Raji (cell line): ENCODE measurements around the gene RESF1.

Experiments
- POLR2A ChIP-seq: IDR thresholded peaks from 2 replicates; pipeline ENCODE4 v1.6.1; 2011; ENCODE audit warnings: low read depth, low read length, control low read depth; ENCODE audit not compliant: insufficient read depth

Gene RESF1

GRCh38 chr12:31954925-31955858, 4.0 kb upstream of the RESF1 start:
- TF ChIP-seq POLR2A, result no peak

DNA sequence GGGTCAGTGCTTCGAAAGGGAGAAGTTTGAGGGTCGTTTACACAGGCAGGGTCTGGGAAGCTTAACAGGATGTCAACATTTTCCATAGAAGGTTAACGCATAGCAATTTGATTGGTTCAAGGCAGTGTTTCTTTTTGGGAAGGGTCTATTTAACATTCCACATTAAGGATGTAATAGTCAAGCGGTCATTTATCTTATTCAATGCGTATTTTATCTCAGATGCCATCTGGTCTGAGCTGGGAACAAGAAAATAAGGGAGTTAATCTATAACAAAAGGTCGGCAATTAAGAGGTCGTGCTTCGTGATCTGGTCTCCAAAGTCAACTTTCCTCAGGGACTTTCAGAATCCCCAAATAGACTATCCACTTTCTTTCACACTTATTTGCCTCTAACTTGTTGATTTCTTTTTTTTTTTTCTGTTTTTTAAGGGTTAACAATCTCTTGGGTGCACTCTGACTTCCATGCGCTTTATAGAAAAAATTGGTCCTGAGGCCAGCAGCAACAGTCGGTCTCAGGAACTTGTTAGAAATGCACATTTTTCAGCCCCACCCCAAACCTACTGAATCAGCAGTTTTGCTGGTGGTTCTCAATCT, 550 bp upstream of the RESF1 start:
- no peak for TF ChIP-seq POLR2A

DNA sequence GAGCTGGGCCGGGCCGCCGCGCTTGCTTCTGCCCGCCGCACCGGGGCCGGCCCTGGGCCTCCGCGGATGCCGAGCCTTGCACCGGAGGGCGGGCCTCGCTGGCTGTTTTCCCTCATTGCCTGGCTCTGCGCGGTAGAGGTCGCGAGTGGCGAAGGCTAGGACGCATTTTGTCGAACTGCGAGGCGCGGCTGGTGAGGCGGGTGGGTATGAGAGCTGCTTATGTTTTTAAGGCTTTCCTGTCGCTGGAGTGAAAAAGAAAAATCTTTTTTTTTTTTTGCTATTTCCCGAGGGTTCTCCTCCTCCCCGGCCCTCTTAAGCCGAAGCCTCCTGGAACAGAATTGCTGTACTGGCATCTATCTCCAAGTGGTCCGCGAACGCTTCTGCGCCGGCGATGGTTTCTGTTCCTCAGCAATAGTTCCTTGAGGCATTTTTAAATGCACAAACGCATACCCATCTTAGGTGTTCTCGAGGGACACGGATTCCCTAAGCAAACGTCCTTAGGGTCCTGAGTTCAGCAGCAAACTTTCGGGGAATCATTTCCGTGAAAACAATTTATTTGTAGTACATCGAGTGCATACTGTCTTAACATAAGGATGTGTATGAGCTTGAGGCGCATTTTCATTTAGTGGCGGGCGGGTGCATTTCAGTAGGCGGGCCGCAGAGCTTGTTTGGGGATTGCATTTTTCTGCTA, 631 bp downstream of the RESF1 start:
- TF ChIP-seq POLR2A, result no peak

DNA sequence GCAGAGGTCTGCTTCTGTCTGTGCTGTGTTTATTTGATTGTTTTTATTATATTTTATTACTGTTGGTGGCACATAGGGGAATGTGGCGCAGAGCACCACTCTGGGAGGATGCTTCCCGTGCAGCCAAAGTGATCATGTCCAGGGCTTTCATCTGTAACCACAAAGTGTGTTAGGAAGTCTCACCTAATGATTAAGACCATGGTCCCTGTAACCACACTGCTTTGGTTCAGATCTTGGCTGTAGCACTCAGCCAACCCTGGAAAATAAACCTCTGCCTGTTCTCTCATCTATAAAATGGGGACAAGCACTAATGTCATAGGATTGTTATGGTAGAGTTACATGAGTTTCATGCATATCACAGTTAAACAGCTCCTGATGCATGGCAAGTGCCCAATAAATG, 1.9 kb downstream of the RESF1 start:
- TF ChIP-seq POLR2A, result no peak

GRCh38 chr12:31962076-31962475, 2.9 kb downstream of the RESF1 start:
- no peak for TF ChIP-seq POLR2A

DNA sequence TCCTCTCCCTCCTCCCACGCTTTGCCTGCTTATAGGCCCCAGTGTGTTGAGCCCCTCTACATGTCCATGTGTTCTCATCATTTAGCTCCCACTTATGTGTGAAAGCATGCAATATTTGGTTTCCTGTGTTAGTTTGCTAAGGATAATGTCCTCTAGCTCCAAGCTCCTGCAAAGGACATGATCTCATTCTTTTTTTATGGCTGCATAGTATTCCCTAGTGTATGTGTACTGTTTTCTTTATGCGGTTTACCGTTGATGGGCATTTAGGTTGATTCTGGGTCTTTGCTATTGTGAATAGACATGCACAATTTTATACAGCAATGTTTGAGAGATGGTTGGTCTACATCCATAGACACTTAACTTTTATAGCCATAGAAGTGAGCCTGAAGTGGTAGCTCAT, 5.1 kb downstream of the RESF1 start:
- TF ChIP-seq POLR2A, result no peak

DNA sequence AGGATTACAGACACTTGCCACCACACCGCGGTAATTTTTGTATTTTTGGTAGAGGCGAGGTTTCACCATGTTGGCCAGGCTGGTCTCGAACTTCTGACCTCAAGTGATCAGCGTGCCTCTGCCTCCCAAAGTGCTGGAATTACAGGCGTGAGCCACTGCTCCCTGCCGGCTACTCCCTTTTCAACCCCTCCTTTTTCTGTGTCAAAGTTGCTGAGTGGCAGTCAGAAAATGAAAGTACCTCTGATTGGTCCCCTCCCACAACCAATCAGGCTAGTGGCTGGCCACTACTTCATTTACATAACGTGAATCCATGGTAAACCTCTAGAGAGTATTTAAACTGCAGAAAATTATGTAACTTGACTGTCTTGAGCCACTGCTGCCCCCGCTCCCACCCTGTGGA, 5.9 kb downstream of the RESF1 start:
- no peak for TF ChIP-seq POLR2A

DNA sequence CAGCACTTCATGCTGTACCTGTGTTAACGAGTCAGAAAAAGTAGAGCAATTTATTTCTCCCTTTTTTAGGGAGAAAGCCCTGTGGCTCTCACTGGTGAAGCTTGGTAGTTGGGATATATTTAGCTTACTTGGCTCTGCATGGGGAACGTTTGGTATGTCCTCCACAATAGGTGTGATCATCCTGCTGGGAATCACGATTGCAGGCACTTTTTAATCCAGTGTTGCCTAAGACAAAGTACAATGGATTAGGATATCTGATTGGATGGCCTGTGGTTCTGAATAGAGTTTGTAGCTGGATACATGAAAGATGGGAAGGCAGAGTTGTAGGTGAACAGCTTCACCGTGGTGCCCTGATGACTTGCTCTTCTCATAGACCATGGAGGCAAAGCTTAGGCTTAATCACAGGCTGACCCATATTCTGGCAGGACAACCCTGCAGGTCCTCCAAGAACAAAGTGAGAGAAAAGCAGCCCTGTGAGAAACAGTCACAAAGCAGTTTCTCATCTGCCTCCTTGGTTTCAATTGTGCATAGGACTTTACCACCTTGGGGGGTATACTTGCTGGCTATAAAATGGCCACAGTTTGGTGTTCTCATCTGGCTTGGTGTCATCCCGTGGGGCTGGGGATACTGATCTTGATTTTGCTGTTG, 7.5 kb downstream of the RESF1 start:
- TF ChIP-seq POLR2A, result no peak

- TF ChIP-seq POLR2A, result no peak
Observed at GRCh38 chr12:31967539-31967938, 8.3 kb downstream of the RESF1 start.

GRCh38 chr12:31970199-31970598, 11.0 kb downstream of the RESF1 start:
- TF ChIP-seq POLR2A, result no peak

DNA sequence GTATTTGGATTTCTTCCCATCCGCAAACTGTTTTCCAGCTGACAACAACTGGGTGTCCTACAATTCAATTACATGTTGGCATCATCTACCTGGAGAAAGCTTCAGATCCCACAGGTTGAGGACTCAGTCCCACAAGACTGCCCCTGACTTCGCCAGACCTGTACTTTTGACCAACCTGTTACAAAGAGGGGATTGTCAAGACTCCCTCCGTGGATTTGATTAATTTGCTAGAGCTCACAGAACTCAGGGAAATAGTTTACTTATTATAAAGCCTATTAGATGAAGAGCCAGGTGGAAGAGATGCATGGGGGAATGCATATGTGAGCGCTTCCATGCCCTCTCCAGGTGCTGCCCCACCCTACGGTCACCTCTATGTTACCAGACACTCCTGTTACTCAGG, 14.6 kb downstream of the RESF1 start:
- no peak for TF ChIP-seq POLR2A

DNA sequence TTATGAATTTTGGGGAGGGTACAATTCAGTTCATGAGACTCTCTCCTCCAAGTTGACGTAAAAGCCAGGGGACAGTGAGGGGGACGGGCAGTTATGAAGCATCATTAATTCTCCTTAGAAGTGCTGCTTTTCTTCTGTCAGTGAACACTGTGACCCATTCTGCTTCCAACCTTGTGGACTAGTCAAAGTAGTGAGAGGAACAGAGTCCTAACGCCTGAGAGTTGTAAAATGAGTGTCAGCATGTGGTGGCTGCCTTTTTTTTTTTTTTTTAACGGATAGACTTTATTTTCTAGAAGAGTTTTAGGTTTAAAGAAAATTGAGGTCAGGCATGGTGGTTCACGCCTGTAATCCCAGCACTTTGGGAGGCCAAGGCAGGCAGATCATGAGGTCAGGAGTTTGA, 15.5 kb downstream of the RESF1 start:
- no peak for TF ChIP-seq POLR2A

GRCh38 chr12:31984806-31985591, 25.8 kb downstream of the RESF1 start:
- TF ChIP-seq POLR2A, result no peak

DNA sequence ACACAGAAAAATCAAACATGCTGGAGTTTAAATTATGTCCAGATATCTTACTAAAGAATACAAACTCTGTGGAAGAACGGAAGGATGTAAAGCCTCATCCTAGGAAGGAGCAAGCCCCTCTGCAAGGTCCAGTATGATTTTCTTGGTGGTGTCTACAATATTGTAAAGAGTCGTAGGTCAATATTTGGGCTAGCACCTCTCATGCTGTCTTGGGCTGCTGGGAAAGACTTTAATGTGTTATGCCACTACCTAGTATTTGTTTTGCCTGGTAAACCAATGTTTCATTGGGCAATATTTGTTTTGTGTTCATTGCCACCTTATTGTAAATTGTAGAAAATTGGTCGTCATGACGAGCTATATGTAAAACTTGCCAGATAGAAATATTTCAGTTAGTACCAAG, 26.6 kb downstream of the RESF1 start:
- no peak for TF ChIP-seq POLR2A
